OCI-LY1 (cell line): ENCODE measurements around the gene OSBPL5.

Experiments
- H2AFZ ChIP-seq: fragments of 200-600 bp; sonication (generic), shearing (Covaris generic); 2 replicates; pipeline ENCODE4 v1.6.0; 2014; ENCODE audit warnings: antibody characterized with exemption, mild to moderate bottlenecking, low read length
- H3F3A ChIP-seq: fragments of 200-600 bp; sonication (generic), shearing (Covaris generic); 2 replicates; pipeline ENCODE4 v1.6.0; 2014; ENCODE audit warnings: mild to moderate bottlenecking, antibody characterized with exemption, low read length, moderate library complexity; ENCODE audit not compliant: insufficient read depth
- H3K27ac ChIP-seq: fragments of 200-600 bp; sonication (generic); 2 replicates; pipeline ENCODE4 v1.5.1; 2014; ENCODE audit warnings: low read length, mixed run types, mild to moderate bottlenecking, low read depth; ENCODE audit not compliant: poor library complexity, severe bottlenecking
- H3K27me3 ChIP-seq: fragments of 200-600 bp; sonication (generic); 2 replicates; pipeline ENCODE4 v1.6.0; 2014; ENCODE audit warnings: antibody characterized with exemption, mild to moderate bottlenecking, low read length, moderate library complexity; ENCODE audit not compliant: insufficient read depth
- H3K36me3 ChIP-seq: fragments of 200-600 bp; sonication (generic); 2 replicates; pipeline ENCODE4 v1.6.1; 2014; ENCODE audit warnings: mild to moderate bottlenecking, antibody characterized with exemption, low read length, moderate library complexity, mixed read lengths; ENCODE audit not compliant: insufficient read depth
- H3K4me1 ChIP-seq: fragments of 200-600 bp; sonication (generic); 2 replicates; pipeline ENCODE4 v1.5.1; 2014; ENCODE audit warnings: mild to moderate bottlenecking, low read length, moderate library complexity; ENCODE audit not compliant: insufficient read depth, severe bottlenecking
- H3K4me2 ChIP-seq: fragments of 200-600 bp; sonication (generic), shearing (Covaris generic); 2 replicates; pipeline ENCODE4 v1.6.1; 2014; ENCODE audit warnings: low read length
- H3K4me3 ChIP-seq: fragments of 200-600 bp; sonication (generic); 2 replicates; pipeline ENCODE4 v1.5.1; 2014; ENCODE audit warnings: low read length, low read depth, mild to moderate bottlenecking, mixed read lengths; ENCODE audit not compliant: poor library complexity, severe bottlenecking
- H3K79me2 ChIP-seq: fragments of 200-600 bp; shearing (Covaris generic); 2 replicates; pipeline ENCODE4 v1.6.1; 2016; ENCODE audit warnings: mixed run types, low read length, mixed read lengths; ENCODE audit not compliant: insufficient read depth
- H3K9ac ChIP-seq: fragments of 200-600 bp; sonication (generic), shearing (Covaris generic); 2 replicates; pipeline ENCODE4 v1.6.1; 2014; ENCODE audit warnings: mild to moderate bottlenecking, low read length, mixed read lengths
- H3K9me2 ChIP-seq: fragments of 200-600 bp; sonication (generic), shearing (Covaris generic); 2 replicates; pipeline ENCODE4 v1.6.1; 2014; ENCODE audit warnings: low read depth, mild to moderate bottlenecking, low read length, mixed read lengths
- H3K9me3 ChIP-seq: fragments of 200-600 bp; shearing (Covaris generic); 2 replicates; pipeline ENCODE4 v1.6.1; 2014; ENCODE audit warnings: low read length, mixed read lengths
- H4K20me1 ChIP-seq: fragments of 200-600 bp; sonication (generic), shearing (Covaris generic); 2 replicates; pipeline ENCODE4 v1.6.0; 2016; ENCODE audit warnings: mild to moderate bottlenecking, low read length; ENCODE audit not compliant: insufficient read depth
- CTCF ChIP-seq: fragments of 200-600 bp; sonication (generic), shearing (Covaris generic); IDR thresholded peaks from 2 replicates; pipeline ENCODE4 v1.5.1; 2017; ENCODE audit warnings: mild to moderate bottlenecking, antibody characterized with exemption, low read length, moderate library complexity, mixed read lengths
- EZH2 ChIP-seq: fragments of 200-600 bp; sonication (generic), shearing (Covaris generic); IDR thresholded peaks from 2 replicates; pipeline ENCODE4 v1.8.0; 2017; ENCODE audit warnings: borderline replicate concordance, mixed run types, mild to moderate bottlenecking, antibody characterized with exemption, low read length, moderate library complexity, mixed read lengths

OSBPL5 gene

GRCh38 chr11:3184732-3185347, 19.7 kb upstream of the OSBPL5 start:
- TF ChIP-seq CTCF (no peak), EZH2 (no peak)

GRCh38 chr11:3183523-3183922, 18.4 kb upstream of the OSBPL5 start:
- Histone ChIP-seq H2AFZ (no peak overlapping the region), H3K4me1 (no peaks in the 10 kb centered on the region), H3K9me3 (no peaks in the 10 kb centered on the region), H3K36me3 (no peaks in the 10 kb centered on the region), H3K27ac (no peak overlapping the region), H3K4me2 (no peak overlapping the region), H3K4me3 (no peak overlapping the region), H3K79me2 (no peaks in the 10 kb centered on the region), H3K9me2 (no peaks in the 10 kb centered on the region), H3K27me3 (no peaks in the 10 kb centered on the region; the same call in 1 of the 2 replicates), H3K9ac (no peak overlapping the region), H4K20me1 (no peaks in the 10 kb centered on the region), H3F3A (no peaks in the 10 kb centered on the region)
- TF ChIP-seq CTCF (no peak), EZH2 (no peak)

More at GRCh38 chr11:3184732-3185347, 19.7 kb upstream of the OSBPL5 start:
- Histone ChIP-seq H3K4me1 (no peaks in the 10 kb centered on the region), H3K9ac (no peak overlapping the region), H3K79me2 (no peaks in the 10 kb centered on the region), H4K20me1 (no peaks in the 10 kb centered on the region), H2AFZ (no peak overlapping the region), H3K27me3 (no peaks in the 10 kb centered on the region; the same call in 1 of the 2 replicates), H3F3A (no peaks in the 10 kb centered on the region), H3K27ac (no peak overlapping the region), H3K9me3 (no peaks in the 10 kb centered on the region), H3K4me3 (no peak overlapping the region), H3K36me3 (no peaks in the 10 kb centered on the region), H3K9me2 (no peaks in the 10 kb centered on the region), H3K4me2 (no peak overlapping the region)

- no peaks in the 10 kb centered on the region for H3K79me2 ChIP-seq
- no peaks in the 10 kb centered on the region for H4K20me1 ChIP-seq
These were observed 17.3 kb upstream of the OSBPL5 start for GRCh38 chr11:3182462-3182852.

More at GRCh38 chr11:3182462-3182852, 17.3 kb upstream of the OSBPL5 start:
- Histone ChIP-seq H3K9me2 (no peaks in the 10 kb centered on the region), H3K9me3 (no peaks in the 10 kb centered on the region), H3K36me3 (no peaks in the 10 kb centered on the region), H2AFZ (no peak overlapping the region), H3K9ac (no peak overlapping the region), H3F3A (no peaks in the 10 kb centered on the region), H3K4me2 (no peak overlapping the region), H3K27me3 (no peaks in the 10 kb centered on the region; the same call in 1 of the 2 replicates), H3K4me1 (no peaks in the 10 kb centered on the region), H3K4me3 (no peak overlapping the region), H3K27ac (no peak overlapping the region)
- TF ChIP-seq CTCF: no peak
- no peak for TF ChIP-seq EZH2
